NCI-H2196 treated with DMSO at 0.1 percent for 48 hours (cell line): ENCODE results near the gene STARD3.
A peak's percentile ranks its signal among the peaks of the same experiment; 100 is the strongest.

Source experiments
- DNase-seq: peaks from one replicate; lab custom pipeline; 2025; ENCODE audit not compliant: unreplicated experiment; lab: John Stamatoyannopoulos, UW

The STARD3 gene

DNA sequence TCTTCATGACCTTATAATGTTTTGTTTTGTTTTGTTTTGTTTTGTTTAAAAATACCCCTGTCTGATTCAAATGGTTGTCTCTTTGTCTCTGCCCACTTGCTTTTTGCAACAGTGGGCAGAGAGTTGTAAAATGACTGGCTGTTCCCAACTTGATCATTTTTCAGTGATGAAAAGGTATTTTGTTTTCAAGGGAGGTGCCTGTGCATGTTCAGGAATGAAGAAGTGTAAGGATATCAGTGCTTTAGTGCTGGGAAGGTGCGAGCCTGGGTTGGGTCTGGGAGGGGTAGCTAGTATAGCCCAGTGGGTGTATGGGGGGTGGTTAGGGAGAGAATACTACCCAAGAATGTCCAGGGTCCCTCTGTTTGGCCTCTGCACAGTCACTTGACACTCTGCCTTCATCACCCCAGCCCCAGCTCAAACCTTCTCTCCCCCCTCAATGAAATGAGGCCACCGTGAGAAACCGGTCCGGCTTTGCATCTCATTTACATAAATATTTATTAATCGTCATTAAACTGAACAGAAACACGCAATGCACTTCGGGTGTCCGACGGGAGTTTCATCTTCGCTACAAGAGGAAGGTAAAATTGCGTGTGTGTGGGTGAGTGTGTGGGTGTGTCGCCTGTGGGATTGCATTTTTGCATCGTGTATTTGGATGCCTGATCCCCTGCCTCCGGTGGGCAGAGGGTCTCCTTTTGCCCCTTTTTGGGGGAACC lies 33.5 kb upstream of the STARD3 start:
- DNase-seq, result no peak

DNA sequence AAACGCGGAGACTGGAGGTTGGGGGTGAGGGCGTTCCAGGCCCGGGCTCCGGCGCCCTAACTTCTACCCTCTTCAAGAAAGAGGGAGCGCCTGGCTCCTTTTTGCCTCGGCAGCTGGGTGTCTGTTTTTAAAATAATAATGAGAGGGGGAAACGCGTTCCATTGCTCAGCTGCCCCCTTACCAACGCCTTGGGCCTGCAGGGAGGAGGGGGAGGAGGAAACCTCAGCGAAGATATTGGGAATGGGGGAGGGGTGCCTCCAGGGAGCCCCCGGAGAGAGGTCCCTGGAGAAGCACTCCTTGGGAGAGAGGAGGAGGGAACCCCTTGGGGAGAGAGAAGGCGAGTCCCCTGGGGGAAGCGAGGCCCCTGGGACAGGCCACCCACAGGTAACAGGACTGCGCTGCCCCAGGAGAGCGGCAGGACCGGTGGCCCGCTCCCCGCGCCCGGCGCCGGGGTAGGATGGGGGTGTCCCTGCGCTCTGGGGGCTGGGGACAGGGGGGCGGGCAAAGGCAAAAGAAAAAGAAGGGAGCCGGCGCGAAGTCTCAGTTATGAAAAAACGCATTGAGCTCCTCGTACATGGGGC lies 31.9 kb upstream of the STARD3 start:
- DNase-seq, result no peak

DNA sequence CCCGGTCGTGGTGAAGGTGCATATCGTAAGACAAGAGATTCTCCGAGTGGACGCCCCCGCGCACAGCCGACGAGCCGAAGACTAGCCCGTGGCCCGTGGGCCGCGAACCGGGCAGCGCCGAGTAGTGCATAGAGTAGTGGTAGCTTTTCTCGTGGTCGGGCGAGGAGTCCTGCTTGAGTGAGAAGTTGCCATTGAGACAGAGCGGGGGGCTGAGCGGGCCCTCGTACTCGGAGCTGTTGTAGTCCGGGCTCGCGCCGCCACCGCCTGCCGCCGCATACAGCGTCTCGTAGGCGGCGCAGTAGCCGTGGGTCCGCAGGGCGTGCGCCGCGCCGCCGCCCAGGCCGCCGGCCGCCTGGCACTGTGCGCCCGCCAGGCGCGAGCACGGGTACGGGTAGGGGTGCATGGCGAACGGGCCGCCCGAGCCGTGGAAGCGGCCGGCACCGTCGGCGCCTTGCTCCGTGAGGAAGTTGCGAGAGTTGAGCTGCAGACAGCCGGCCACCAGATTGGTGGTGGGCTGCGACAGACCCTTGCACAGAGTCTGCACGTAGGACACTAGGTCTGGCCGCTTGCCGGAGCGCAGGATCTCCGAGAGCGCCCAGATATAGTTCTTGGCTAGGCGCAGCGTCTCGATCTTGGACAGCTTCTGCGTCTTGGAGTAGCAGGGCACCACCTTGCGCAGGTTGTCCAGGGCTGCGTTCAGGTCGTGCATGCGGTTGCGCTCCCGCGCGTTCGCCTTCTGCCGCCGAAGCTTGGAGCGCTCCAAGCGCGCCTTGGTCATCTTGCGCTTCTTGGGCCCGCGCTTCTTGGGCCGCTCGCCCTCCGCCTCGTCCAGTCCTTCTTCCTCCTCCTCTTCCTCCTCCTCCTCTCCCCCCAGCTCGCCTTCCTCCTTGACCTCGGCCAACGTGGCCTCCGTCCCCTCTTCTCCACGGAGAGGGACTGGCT lies 31.2 kb upstream of the STARD3 start:
- DNase-seq, result no peak

DNA sequence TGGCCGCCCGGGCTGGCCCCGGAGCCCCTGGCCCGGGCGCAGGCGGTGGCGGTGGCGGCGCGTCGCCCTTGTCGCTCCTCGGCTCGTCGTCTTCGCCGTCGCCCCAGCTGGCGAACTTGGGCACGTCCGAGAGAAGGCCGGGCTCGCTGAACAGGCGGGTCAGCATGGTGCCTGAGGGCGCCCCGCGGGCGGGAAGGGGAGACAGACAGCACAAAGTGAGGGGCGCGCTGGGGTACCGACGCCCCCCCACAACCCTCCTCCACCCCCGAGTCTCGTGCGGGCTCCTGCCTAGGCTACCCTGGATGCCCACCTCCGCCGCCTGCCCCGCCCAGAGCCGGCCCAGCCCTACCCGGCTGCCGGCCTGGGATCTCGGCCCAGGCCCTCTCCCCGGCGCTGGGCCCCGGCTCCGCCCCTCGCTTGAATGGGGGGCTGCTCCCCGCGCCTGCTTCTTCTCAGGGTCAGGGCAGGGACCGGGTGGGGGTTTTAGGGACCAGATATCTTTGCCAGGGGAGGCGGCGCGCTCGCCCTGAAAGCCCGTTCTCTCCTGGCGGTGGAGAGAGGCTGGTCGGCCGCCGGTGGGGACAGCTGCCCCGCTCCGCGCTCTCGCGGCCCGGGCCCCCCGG lies 30.4 kb upstream of the STARD3 start:
- no peak for DNase-seq

DNA sequence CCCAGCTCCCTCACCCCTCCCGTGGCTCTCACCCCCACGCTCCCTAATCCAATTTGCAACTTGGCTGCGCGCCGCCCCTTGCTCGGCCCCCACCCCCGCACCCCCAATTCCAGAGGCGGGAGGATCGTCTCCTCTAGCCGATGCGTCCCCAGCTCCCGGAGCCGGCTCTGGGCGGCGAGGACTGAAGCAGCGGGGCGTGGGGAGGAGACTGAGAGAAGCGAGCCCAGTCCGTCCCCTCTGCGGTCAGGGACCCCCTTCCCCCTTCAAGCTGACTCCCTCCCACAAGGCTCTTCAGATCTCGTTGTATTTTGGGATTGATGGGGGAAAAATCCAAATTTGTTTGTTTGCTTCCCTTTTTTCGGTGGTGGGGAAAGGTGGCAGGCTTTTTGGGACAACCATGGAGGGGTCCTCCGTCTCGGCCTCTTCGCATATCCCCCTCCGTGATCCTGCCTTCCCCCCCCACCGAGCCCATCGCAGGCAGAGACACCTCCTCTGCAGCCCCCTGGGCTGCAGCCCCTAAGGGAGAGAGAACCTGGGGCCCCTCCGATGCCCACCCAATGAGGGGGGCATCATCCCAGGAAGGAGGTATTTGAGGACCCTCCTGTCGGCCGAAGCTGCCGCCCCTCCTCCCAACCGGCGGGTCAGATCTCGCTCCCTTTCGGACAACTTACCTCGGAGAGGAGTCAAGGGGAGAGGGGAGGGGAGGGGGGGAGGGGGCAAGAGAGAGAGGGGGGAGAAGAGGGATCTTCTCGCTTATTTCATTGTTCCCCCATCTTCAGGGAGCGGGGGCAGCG lies 29.7 kb upstream of the STARD3 start:
- DNase-seq, result no peak

DNA sequence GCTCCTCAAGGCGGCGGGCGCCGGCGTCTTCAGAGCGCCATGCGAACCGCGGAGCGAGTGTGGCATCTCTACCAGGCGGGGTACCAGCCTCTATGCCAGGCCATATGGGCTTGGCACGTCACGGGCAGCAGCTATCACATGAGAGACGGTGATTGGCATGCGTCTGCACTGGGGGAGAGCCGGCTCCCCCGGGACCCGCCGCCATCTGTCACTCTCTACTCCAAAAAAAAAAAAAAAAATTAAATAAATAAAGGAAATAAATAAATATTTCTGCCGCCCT lies 29.2 kb upstream of the STARD3 start, which contains the start of gene NEUROD2:
TSS of gene NEUROD2 (minus strand) at position 70 of the 280 bp plus-strand sequence. CDS start 1,321 bp downstream, outside the sequence.
- no peak for DNase-seq

DNA sequence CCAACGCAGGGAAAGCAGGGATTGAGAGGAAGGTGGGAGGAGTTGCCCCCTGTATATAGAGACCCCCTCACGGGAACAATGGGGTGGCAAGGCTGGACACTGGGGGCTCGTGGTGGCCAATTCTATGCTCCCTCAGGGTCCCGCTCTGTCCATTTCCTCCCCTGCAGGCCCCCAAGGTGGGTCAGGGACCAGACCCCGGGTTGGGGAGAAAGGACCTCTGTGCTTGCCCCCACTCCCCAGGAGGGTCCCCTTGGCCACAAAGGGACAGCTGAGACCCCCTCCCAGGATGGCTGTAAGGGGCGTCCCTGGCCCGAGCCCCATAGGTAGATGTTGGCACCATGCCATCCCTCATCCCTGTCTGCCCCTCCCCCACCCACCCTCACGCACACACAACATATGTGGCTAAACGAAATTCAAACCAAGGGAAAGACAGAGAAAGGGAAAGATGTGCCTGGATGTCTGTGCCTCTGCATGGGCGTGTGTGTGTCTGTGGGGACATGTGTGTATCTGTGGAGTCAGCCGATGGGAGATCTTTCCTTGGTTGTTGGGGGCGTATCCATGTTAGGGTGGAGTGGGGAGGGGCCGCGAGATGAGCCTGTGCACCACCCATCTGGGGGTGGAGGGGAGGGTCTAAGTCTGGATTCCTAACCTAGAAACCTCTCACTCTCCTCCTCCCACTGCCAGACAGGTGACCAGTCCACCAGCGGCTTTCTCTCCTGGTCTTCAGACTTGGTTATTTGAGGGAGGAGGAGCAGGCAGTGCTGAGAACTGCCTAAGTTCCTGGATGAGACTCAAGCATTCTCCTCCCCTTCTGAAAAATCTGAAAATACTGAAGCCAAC lies 28.6 kb upstream of the STARD3 start:
- no peak for DNase-seq

DNA sequence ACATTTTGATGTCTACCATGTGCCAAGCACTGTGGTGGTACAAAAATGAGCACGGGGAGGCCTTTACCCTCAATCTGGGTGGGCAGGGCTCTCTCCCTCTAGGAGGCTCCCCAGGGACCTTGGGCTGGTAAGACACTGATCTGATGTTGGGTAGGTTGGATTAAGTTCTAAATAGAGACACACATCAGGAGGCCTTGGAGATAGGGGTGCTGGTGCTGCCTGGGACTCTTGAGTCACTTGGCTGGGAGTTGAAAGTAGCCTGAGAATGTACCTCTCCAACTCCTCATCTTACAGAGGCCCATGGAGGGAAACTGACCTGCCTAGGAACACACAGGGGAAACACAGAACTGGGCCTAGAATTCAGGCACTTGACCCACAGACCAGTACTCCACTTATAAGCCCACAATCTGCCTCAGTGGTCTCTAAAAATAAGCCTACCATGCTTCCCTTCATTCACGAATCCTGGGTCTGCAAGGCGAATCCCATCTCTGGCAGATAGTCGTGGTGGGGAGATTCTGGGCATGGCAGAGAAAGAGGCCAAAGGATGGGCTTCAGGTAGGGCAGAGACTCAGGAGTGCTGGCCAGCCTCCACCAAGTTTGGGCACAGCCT lies 27.4 kb upstream of the STARD3 start:
- no peak for DNase-seq

DNA sequence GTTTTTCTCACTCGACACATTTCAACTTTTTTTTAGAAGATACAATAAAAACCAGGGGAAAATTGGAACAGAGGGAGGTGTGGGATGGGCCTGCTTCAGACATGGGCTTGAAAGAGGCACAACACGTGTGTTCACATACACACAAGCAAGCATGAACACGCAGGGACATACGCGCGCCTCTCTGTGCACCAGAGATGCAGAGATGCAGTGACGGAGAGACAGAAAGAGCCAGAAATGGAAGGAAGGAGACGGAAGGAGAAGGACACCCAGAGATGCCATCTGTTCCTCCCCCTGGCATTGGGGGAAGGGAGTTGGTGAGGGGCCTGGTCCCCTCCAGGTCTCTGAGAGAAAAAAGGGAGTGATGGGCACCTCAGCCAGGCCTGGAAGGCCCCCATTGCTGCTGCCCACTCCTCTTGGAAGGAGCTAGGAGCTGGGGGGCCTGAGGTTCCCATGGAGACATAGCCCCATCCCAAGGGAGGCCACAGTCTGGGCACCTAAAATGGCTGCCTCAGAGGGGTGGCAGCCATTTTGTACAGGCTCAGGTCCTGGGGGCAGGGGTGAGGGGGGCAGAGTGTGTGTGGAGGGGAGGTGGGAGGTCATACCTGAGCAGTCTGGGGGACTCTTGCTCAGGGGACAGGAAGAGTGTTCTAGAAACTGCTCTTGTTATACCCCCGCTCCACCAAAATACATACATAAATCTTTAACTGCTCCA lies 25.4 kb upstream of the STARD3 start:
- DNase-seq, result no peak

DNA sequence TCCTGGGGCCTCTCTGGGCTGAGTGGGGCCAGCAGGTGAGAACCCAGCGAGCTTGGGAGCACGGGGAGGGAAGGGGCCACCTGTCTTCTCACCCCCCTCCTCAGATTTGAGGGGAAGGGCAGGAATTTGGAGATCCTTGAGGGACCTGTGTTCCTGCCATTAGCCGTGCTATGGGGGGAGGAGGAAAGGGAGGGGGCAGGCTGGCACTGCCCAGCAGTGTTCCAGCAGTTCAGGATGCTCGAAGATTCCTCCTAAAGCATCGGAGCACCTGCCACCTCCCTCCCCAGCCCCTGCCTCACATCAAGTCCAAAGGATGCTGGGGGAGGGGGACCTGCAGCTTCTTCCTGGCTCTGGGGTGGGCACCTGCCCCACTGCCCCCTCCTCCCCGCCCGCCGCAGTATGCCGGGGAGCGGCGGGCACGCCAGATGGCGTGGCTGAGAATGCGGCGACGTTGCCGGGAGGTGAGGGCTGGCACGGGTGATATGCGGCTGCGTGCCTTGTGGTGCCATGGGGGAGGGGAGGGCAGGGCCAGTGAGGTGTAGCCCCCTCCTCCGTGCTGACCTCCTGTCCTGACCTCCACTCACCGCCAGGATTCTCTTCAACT lies 24.6 kb upstream of the STARD3 start:
- DNase-seq, result no peak

DNA sequence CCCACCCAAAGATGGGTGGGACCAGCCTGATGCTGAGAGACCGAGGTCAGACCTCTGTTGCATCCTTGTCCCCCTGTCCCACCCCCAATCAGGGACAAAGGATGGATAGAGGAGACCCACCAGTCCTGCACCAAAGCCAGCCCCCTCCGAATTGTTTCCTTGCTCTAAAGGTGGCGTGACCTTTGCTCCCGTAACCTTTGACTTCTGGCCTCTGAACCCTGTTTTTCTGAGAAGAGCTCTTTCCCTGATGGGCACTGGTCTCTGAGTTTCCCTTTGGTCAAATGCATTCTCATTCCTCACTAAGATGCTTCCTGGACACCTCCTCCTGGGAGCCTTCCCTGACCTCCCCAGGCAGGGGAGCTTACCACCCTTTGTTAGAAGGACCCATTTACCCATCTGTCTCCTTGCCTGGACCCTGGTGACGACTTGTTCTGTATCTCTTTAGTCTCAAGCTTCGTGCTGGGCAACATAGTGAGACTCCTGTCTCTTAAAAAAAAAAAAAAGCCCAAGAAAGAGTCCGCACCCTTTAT lies 23.9 kb upstream of the STARD3 start:
- DNase-seq, result no peak

DNA sequence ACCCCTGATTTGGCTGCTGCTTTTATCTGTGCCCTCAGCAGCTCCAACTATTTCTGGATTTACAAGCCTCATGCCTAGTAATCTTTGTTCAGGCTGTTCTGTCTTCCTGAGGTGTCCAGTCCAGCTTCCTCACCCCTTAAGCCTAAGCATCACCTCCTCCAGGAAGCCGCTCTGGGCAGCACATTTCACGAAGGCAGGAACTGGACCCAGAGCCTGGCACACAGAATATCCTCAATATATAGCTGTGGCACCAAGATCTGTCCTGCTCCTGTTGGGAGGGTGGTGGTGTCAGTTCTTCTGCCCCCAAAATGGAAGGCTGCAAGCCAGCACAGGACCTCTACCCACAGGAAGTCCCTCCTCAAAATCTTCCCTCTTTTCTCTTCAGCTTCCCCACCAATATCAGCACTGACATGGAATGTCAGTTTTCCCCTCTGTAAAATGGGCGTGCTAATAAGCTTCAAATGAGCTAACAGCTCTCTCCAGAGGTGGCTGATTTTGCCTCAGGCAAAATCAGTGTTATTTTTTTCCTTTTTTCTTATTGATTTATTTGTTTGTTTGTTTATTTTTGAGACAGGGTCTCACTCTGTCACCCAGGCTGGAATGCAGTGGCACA lies 22.3 kb upstream of the STARD3 start:
- no peak for DNase-seq

DNA sequence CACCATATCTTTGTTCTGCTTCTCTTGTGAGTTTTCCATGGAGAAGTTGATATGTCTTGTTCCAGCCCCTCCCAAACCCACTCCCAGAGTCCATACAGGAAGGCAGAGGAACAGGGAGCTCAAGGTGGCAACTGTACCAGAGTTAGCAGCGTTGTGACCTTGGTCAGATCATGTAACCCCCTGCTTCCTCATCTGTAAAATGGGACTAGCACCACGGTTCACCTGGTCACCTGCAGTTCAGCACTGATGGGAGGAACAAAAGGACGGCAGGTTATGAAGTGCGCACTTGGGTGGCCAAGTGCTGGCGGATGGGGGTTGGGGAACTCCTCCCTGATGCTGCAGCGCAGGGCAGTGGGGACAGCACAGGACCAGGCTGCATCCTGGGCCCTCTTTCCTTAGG lies 21.5 kb upstream of the STARD3 start:
- DNase-seq, result no peak

DNA sequence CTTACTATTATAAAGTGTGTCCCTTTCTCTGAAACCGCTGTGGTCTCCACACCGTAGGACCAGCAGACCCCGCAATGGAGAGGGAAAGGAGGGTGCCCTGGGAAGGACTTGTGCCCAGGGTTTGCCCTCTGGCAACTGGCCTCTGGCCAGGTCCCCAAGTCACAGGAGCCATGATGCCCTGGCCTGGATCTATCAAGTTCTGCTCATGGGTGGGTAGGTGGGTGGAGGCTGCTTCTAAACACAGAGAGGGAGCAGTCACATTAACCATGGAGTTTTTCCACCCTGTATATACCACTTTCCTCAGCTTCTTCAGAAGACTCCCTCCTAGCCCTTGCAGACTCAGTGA lies 19.9 kb upstream of the STARD3 start:
- DNase-seq, result no peak

DNA sequence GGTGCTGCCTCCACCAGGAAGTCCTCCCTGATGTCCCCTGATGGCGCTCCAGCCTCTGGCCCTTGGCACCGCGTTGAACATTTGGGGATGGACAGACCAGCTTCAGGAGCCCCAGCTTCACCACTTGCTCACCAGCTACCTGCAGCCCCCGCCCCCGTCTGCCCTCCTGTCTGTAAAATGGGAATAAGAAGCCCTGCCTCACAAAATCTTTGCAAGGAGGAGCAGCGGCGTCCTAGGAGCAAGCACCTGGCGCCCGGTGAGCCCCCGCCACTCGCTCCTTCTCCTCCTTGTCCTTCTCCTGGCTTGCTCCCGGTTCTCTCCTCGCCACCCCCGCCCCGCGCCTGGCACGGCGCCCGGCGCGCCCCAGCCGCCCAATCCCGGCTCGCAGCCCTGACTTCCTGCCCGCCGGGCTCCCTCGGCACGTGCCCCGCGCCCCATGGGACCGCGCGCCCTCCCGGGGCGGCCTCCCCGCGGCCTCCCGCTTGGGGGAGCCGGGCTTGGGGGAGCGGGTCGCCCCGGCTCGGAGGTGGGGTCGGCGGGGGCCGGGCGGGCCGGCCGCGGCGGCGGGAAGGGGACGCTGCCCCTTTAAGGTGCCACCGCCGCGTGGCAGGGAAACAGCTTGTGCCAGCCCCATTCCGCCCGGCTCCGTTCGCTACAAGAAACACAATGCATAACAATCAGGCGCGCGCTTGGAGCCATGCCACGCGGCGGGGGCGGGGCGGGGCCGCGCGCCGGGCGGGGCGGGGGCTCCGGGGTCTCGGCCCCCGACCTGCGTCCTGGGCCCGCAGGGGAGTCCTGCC lies 19.3 kb upstream of the STARD3 start:
- DNase-seq, result peak; percentile 44

DNA sequence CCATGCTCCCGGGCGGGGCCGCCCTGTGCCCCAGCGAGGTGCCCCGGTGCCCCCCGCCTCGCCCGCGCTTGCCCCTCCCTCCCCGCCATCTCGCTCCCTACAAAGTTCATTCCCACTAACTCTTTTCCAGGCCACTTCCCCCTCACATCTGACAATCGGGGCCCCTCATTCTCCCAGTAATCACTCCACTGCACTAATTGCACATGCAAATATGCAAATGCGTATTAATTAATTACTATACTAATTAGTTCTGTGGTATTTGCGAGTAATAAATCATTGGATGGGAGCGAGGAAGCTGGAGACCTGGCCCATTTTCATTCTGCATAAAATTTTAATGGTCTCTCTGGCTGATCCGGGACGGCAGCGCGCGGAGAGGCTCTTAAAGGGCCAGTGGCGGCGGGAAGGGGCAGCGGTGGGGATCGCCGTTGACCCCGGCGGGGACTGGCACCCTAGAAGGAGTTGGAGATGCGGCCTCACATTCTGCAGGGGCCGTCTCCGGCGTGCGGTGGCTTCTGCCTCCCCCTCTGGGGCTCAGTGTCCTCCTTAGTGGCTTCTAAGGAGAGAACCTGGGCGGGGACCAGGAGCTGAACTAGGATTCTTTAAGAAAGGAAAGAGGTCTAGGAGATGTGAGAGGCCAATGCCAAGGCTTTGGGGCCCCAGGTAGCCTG lies 18.6 kb upstream of the STARD3 start:
- no peak for DNase-seq
